Endothelial cell of umbilical vein (primary cell): ENCODE data around the gene IRF2.

Experiments used
- CTCF ChIP-seq, 2 donors: IDR thresholded peaks; 1 replicate in 1 of 2; 2 replicates in 1 of 2; pipeline ENCODE4 v1.5.1; 2011; ENCODE audit warnings: low read length in 2 of 2, mild to moderate bottlenecking in 2 of 2, moderate library complexity in 2 of 2, control low read depth in 1 of 2, inconsistent platforms in 1 of 2, low read depth in 1 of 2; ENCODE audit not compliant: insufficient read depth in 1 of 2; ENCODE audit errors: extremely low read depth in 1 of 2
- EZH2 ChIP-seq: IDR thresholded peaks from 2 replicates; pipeline ENCODE4 v1.6.1; 2012; ENCODE audit warnings: borderline replicate concordance, low read depth, mild to moderate bottlenecking, moderate library complexity, low read length, inconsistent platforms; ENCODE audit not compliant: severe bottlenecking
- POLR2AphosphoS5 ChIP-seq: IDR thresholded peaks from 2 replicates; pipeline ENCODE4 v1.6.1; 2012; ENCODE audit warnings: low read depth, mild to moderate bottlenecking, control low read depth, low read length, moderate library complexity; ENCODE audit not compliant: insufficient read depth

GRCh38 chr4:184446132-184446658 lies 28.2 kb downstream of the IRF2 start:
- no peak for TF ChIP-seq CTCF (IDR thresholded peaks at IDR 0.05; ENCODE audit: extremely low read depth in 1 of 2, insufficient read depth in 1 of 2, low read depth in 1 of 2, low read length in 2 of 2)
- no peak for TF ChIP-seq POLR2AphosphoS5
- no peak for TF ChIP-seq EZH2
